Measurements from ENCODE around the gene SLC25A51.
"Not testable (repeated sequence)": the region's sequence is repeated elsewhere in the genome, so short reads cannot be mapped to it uniquely, and the experiment has no call there.

Gene SLC25A51

GRCh38 chr9:37887977-37888583 is 15.8 kb downstream of the SLC25A51 start:
- not testable (repeated sequence) for H3K4me1 ChIP-seq (ENCODE audit: insufficient read depth, low read length); H3K9ac ChIP-seq (ENCODE audit: low read depth, low read length); H3K9me3 ChIP-seq (ENCODE audit: control insufficient read depth, insufficient read depth, low read length); H3K36me3 ChIP-seq (ENCODE audit: insufficient read depth, low read length)

- Histone ChIP-seq H3K4me1 (ENCODE audit: insufficient read depth, low read length) (no peaks in the 10 kb centered on the region), H3K9me3 (ENCODE audit: control insufficient read depth, insufficient read depth, low read length) (peaks cover 8% of the 10 kb centered on the region), H3K9ac (ENCODE audit: low read depth, low read length) (no peak overlapping the region), H3K36me3 (ENCODE audit: insufficient read depth, low read length) (no peaks in the 10 kb centered on the region)
These were observed 22.9 kb downstream of the SLC25A51 start for GRCh38 chr9:37880916-37881479.

DNA sequence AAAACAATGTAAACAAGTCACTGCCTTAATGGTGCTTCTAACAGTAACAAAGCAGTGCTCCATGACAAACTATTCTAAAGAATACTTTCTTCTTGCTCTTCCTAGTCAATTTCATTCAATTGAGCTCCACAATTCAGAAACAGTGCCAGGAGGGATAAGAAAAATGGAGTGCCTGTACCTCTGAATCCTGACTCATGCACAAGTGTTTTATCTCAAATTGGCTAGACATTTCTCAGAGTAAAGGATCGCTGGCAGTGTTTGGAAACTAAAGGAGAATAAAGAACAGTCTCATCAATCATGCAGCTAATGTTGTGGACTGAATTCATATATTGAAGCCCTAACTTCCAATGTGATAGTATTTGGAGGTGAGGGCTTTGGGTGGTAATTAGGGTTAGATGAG is 27.6 kb downstream of the SLC25A51 start:
- Histone ChIP-seq H3K4me1 (ENCODE audit: insufficient read depth, low read length) (no peaks in the 10 kb centered on the region), H3K9ac (ENCODE audit: low read depth, low read length) (no peak overlapping the region), H3K9me3 (ENCODE audit: control insufficient read depth, insufficient read depth, low read length) (peaks cover 8% of the 10 kb centered on the region), H3K36me3 (ENCODE audit: insufficient read depth, low read length) (no peaks in the 10 kb centered on the region)

DNA sequence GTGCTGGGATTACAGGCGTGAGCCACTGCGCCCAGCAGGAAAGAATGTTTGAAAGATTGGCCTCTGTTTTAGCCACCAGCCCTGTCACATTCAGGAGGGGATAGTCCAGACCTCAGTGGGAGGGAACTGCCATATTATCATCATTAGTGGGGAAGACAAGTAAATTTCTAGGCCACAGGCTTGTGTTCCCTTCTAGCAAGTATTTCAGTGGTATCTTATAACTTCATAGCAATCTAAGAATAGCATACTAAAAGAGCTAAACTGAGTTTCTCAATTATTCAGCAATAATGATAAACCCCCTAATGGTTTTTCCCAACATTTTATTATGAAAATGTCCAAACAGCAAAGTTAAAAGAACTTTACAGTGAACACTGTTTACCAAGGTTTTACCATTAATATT is 30.0 kb downstream of the SLC25A51 start:
- H3K36me3 ChIP-seq (ENCODE audit: insufficient read depth, low read length), result no peaks in the 10 kb centered on the region
- H3K9me3 ChIP-seq (ENCODE audit: control insufficient read depth, insufficient read depth, low read length), result peaks cover 8% of the 10 kb centered on the region
- no peak overlapping the region for H3K9ac ChIP-seq (ENCODE audit: low read depth, low read length)
- H3K4me1 ChIP-seq (ENCODE audit: insufficient read depth, low read length), result no peaks in the 10 kb centered on the region

GRCh38 chr9:37870799-37871176 is 33.1 kb downstream of the SLC25A51 start:
- Histone ChIP-seq H3K36me3 (ENCODE audit: insufficient read depth, low read length) (no peaks in the 10 kb centered on the region), H3K9ac (ENCODE audit: low read depth, low read length) (no peak overlapping the region), H3K9me3 (ENCODE audit: control insufficient read depth, insufficient read depth, low read length) (no peaks in the 10 kb centered on the region), H3K4me1 (ENCODE audit: insufficient read depth, low read length) (no peaks in the 10 kb centered on the region)

GRCh38 chr9:37870081-37870798 is 33.7 kb downstream of the SLC25A51 start:
- Histone ChIP-seq H3K4me1 (ENCODE audit: insufficient read depth, low read length) (no peaks in the 10 kb centered on the region), H3K9ac (ENCODE audit: low read depth, low read length) (no peak overlapping the region), H3K36me3 (ENCODE audit: insufficient read depth, low read length) (no peaks in the 10 kb centered on the region), H3K9me3 (ENCODE audit: control insufficient read depth, insufficient read depth, low read length) (no peaks in the 10 kb centered on the region)

GRCh38 chr9:37862530-37862929 is 41.4 kb downstream of the SLC25A51 start:
- no peak overlapping the region for H3K9ac ChIP-seq (ENCODE audit: low read depth, low read length)
- H3K9me3 ChIP-seq (ENCODE audit: control insufficient read depth, insufficient read depth, low read length), result no peaks in the 10 kb centered on the region
- no peaks in the 10 kb centered on the region for H3K4me1 ChIP-seq (ENCODE audit: insufficient read depth, low read length)
- H3K36me3 ChIP-seq (ENCODE audit: insufficient read depth, low read length), result 0 out of 2 replicates have a peak, but pooled peaks cover 3% of the 10 kb centered on the region

GRCh38 chr9:37859043-37859442 is 44.9 kb downstream of the SLC25A51 start:
- Histone ChIP-seq H3K9ac (ENCODE audit: low read depth, low read length) (no peak overlapping the region), H3K4me1 (ENCODE audit: insufficient read depth, low read length) (no peaks in the 10 kb centered on the region), H3K36me3 (ENCODE audit: insufficient read depth, low read length) (0 out of 2 replicates have a peak, but pooled peaks cover 3% of the 10 kb centered on the region), H3K9me3 (ENCODE audit: control insufficient read depth, insufficient read depth, low read length) (no peaks in the 10 kb centered on the region)

DNA sequence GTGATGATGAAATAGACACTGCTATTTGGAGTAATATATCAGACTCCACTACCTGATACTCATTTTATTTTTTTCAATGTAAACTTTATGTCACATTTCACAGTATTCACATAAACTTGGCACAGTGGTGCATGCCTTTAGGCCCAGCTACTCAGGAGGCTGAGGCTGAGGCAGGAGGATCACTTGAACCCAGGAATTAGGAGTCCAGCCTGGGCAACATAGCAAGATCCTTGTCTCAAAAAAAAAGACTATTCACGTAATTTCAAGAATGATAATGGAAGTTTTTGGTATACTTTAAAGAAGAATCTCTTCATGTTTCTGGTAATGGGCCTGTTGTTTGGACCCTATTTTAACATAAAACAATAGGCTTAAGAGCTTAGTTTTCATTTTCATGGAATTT is 47.4 kb downstream of the SLC25A51 start:
- Histone ChIP-seq H3K9me3 (ENCODE audit: control insufficient read depth, insufficient read depth, low read length) (no peaks in the 10 kb centered on the region), H3K36me3 (ENCODE audit: insufficient read depth, low read length) (0 out of 2 replicates have a peak, but pooled peaks cover under 1% of the 10 kb centered on the region), H3K9ac (ENCODE audit: low read depth, low read length) (no peak overlapping the region), H3K4me1 (ENCODE audit: insufficient read depth, low read length) (no peaks in the 10 kb centered on the region)

DNA sequence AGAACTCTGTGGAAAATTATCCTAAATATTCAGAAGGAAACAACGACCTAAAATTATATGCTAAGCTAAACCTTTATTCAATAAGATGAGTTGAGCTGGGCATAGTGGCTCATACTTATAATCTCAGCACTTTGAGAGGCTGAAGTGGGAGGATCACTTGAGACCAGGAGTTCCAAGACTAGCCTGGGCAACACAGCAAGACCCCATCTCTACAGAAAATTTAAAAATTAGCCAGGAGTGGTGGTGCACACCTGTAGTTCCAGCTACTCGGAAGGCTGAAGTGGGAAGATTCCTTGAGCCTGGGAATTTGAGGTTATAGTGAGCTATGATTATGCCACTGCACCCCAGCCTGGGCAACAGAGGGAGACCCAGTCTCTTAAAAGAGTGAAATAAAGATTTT is 51.7 kb downstream of the SLC25A51 start:
- H3K9ac ChIP-seq (ENCODE audit: low read depth, low read length), result no peak overlapping the region

GRCh38 chr9:37840560-37841194 is 63.2 kb downstream of the SLC25A51 start:
- H3K9me3 ChIP-seq (ENCODE audit: control insufficient read depth, insufficient read depth, low read length), result no peaks in the 10 kb centered on the region
- no peaks in the 10 kb centered on the region for H3K4me1 ChIP-seq (ENCODE audit: insufficient read depth, low read length)
- H3K36me3 ChIP-seq (ENCODE audit: insufficient read depth, low read length), result no peaks in the 10 kb centered on the region
- H3K9ac ChIP-seq (ENCODE audit: low read depth, low read length), result no peak overlapping the region

More for the DNA sequence above, 51.7 kb downstream of the SLC25A51 start:
- Histone ChIP-seq H3K36me3 (ENCODE audit: insufficient read depth, low read length) (no peaks in the 10 kb centered on the region), H3K4me1 (ENCODE audit: insufficient read depth, low read length) (no peaks in the 10 kb centered on the region), H3K9me3 (ENCODE audit: control insufficient read depth, insufficient read depth, low read length) (no peaks in the 10 kb centered on the region)

DNA sequence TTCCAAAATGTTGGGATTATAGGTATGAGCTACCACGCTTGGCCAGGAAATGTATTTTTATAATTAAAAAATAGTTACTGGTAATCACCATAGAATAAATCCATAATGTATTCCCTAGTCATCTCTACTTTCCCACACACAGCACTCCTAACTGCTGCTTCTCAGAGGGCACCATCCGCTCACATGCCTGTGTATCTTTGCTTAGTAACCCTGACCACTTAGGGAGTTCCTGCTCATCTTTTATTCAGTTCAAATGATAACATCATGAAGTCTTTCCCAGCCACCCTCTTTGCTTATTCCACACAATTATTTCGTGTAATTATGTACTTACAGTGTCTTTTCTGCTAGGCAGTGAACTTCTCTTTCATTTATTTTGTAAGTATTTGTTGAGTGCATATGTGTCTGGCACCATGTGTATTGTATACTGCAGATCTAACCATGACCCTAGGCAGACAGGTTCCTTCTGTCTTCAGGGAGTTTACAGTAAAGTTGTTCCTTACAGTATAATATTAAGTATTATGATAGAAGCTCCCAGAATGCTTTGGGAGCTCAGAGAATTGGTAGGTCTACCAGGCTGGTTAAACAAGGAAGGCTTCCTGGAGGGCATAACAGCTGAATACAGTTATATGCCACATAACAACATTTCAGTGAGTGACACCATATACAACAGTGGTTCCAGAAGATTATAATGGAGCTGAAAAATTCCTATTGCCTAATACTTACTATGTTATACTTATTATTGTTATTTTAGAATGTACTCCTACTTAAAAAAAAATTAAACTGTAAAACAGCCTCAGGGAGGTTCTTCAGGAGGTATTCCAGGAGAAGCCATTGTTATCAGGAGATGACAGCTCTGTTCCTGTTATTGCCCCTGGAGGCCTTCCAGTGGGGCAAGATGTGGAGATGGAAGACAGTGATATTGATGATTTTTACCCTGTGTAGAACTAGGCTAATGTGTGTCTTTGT is 64.1 kb downstream of the SLC25A51 start:
- Histone ChIP-seq H3K36me3 (ENCODE audit: insufficient read depth, low read length) (no peaks in the 10 kb centered on the region), H3K9me3 (ENCODE audit: control insufficient read depth, insufficient read depth, low read length) (no peaks in the 10 kb centered on the region), H3K4me1 (ENCODE audit: insufficient read depth, low read length) (no peaks in the 10 kb centered on the region), H3K9ac (ENCODE audit: low read depth, low read length) (no peak overlapping the region)

All from ES-I3 (cell line).